Measurements from ENCODE around the gene VASH2. TPM values are rescaled to one million over a fixed set of nuclear protein-coding genes. Genes with fewer than 3 reads are reported as not detected.

Gene VASH2
- total and polyA plus RNA-seq, 2 donors (not counting 1 experiment from before 2014, with no cell fraction given) = 0.17 to 0.22 TPM

- Histone ChIP-seq H3K36me3 (ENCODE audit: control insufficient read depth, insufficient read depth, low read length) (no peaks in the 10 kb centered on the region), H3K4me1 (ENCODE audit: control insufficient read depth, extremely low read depth, insufficient read depth, low read length) (no peaks in the 10 kb centered on the region), H3K79me2 (ENCODE audit: control insufficient read depth, insufficient read depth, low read length) (no peaks in the 10 kb centered on the region), H2AFZ (ENCODE audit: low read length) (no peak overlapping the region), H4K20me1 (ENCODE audit: control insufficient read depth, extremely low read depth, insufficient read depth, low read length) (no peaks in the 10 kb centered on the region), H3K4me3 (replicated peaks in 1 of 4; ENCODE audit: control extremely low read depth in 1 of 4, insufficient read depth in 1 of 4, low read depth in 3 of 4, low read length in 4 of 4) (no peak overlapping the region), H3K9me3 (ENCODE audit: control insufficient read depth, insufficient read depth, low read depth, low read length) (no peaks in the 10 kb centered on the region), H3K9ac (ENCODE audit: insufficient read depth, low read length) (no peak overlapping the region), H3K27ac (ENCODE audit: insufficient read depth, low read length) (no peak overlapping the region), H3K4me2 (ENCODE audit: extremely low read depth, insufficient read depth, low read length) (no peak overlapping the region), H3K27me3 (ENCODE audit: control insufficient read depth, insufficient read depth, low read length) (no peaks in the 10 kb centered on the region)
- TF ChIP-seq EZH2 (IDR thresholded peaks at IDR 0.05; ENCODE audit: low read length, missing control alignments) (no peak), CTCF (conservative IDR thresholded peaks at IDR 0.05 in 1 of 2, IDR thresholded peaks at IDR 0.05 in 1 of 2; ENCODE audit: low read depth in 1 of 2, low read length in 2 of 2) (no peak)
- no peak for DNase-seq (ENCODE audit: low read depth in 2 of 2)
These were observed 82.3 kb downstream of the VASH2 start for GRCh38 chr1:213032651-213033050.

GRCh38 chr1:213034713-213035112, 84.4 kb downstream of the VASH2 start:
- H3K4me3 ChIP-seq (replicated peaks in 1 of 4; ENCODE audit: control extremely low read depth in 1 of 4, insufficient read depth in 1 of 4, low read depth in 3 of 4, low read length in 4 of 4) = no peak overlapping the region
- DNase-seq (ENCODE audit: low read depth in 2 of 2) = no peak
- TF ChIP-seq CTCF (conservative IDR thresholded peaks at IDR 0.05 in 1 of 2, IDR thresholded peaks at IDR 0.05 in 1 of 2; ENCODE audit: low read depth in 1 of 2, low read length in 2 of 2) = no peak
- TF ChIP-seq EZH2 (IDR thresholded peaks at IDR 0.05; ENCODE audit: low read length, missing control alignments) = no peak

GRCh38 chr1:213035573-213035972, 85.2 kb downstream of the VASH2 start:
- Histone ChIP-seq H3K79me2 (ENCODE audit: control insufficient read depth, insufficient read depth, low read length) (no peaks in the 10 kb centered on the region), H2AFZ (ENCODE audit: low read length) (no peak overlapping the region), H4K20me1 (ENCODE audit: control insufficient read depth, extremely low read depth, insufficient read depth, low read length) (no peaks in the 10 kb centered on the region), H3K4me3 (replicated peaks in 1 of 4; ENCODE audit: control extremely low read depth in 1 of 4, insufficient read depth in 1 of 4, low read depth in 3 of 4, low read length in 4 of 4) (no peak overlapping the region), H3K4me2 (ENCODE audit: extremely low read depth, insufficient read depth, low read length) (no peak overlapping the region), H3K27me3 (ENCODE audit: control insufficient read depth, insufficient read depth, low read length) (no peaks in the 10 kb centered on the region), H3K36me3 (ENCODE audit: control insufficient read depth, insufficient read depth, low read length) (no peaks in the 10 kb centered on the region), H3K9me3 (ENCODE audit: control insufficient read depth, insufficient read depth, low read depth, low read length) (no peaks in the 10 kb centered on the region), H3K4me1 (ENCODE audit: control insufficient read depth, extremely low read depth, insufficient read depth, low read length) (no peaks in the 10 kb centered on the region), H3K9ac (ENCODE audit: insufficient read depth, low read length) (no peak overlapping the region), H3K27ac (ENCODE audit: insufficient read depth, low read length) (no peak overlapping the region)
- TF ChIP-seq CTCF (conservative IDR thresholded peaks at IDR 0.05 in 1 of 2, IDR thresholded peaks at IDR 0.05 in 1 of 2; ENCODE audit: low read depth in 1 of 2, low read length in 2 of 2) (no peak), EZH2 (IDR thresholded peaks at IDR 0.05; ENCODE audit: low read length, missing control alignments) (no peak)
- no peak for DNase-seq (ENCODE audit: low read depth in 2 of 2)

More at GRCh38 chr1:213034713-213035112, 84.4 kb downstream of the VASH2 start:
- Histone ChIP-seq H4K20me1 (ENCODE audit: control insufficient read depth, extremely low read depth, insufficient read depth, low read length) (no peaks in the 10 kb centered on the region), H3K36me3 (ENCODE audit: control insufficient read depth, insufficient read depth, low read length) (no peaks in the 10 kb centered on the region), H3K27me3 (ENCODE audit: control insufficient read depth, insufficient read depth, low read length) (no peaks in the 10 kb centered on the region), H3K9me3 (ENCODE audit: control insufficient read depth, insufficient read depth, low read depth, low read length) (no peaks in the 10 kb centered on the region), H3K4me2 (ENCODE audit: extremely low read depth, insufficient read depth, low read length) (no peak overlapping the region), H3K9ac (ENCODE audit: insufficient read depth, low read length) (no peak overlapping the region), H3K79me2 (ENCODE audit: control insufficient read depth, insufficient read depth, low read length) (no peaks in the 10 kb centered on the region), H2AFZ (ENCODE audit: low read length) (no peak overlapping the region), H3K27ac (ENCODE audit: insufficient read depth, low read length) (no peak overlapping the region), H3K4me1 (ENCODE audit: control insufficient read depth, extremely low read depth, insufficient read depth, low read length) (no peaks in the 10 kb centered on the region)

Other genes with a start within 250 kb of the VASH2 start
- gene NSL1, start 158.8 kb upstream of the VASH2 start, total RNA-seq = 24.4 and 25.4 TPM in 2 replicates
- 21.4 and 27.4 TPM in 2 replicates for gene NSL1, start 158.8 kb upstream of the VASH2 start, polyA plus RNA-seq
- 15.4 and 22.5 TPM in 2 replicates for gene TATDN3, start 158.6 kb upstream of the VASH2 start, total RNA-seq
- 13.5 and 17.6 TPM in 2 replicates for gene TATDN3, start 158.6 kb upstream of the VASH2 start, polyA plus RNA-seq
- gene SPATA45, start 102.9 kb upstream of the VASH2 start, total RNA-seq = 0.51 and 0.83 TPM in 2 replicates
- 0.44 TPM in 1 of 2 replicates, not detected in the other for gene SPATA45, start 102.9 kb upstream of the VASH2 start, polyA plus RNA-seq
- gene FLVCR1, start 92.3 kb upstream of the VASH2 start, total RNA-seq = 6.4 and 7.3 TPM in 2 replicates
- 2.5 and 2.9 TPM in 2 replicates for gene FLVCR1, start 92.3 kb upstream of the VASH2 start, polyA plus RNA-seq
- gene ANGEL2, start 65.3 kb downstream of the VASH2 start, total RNA-seq = 46.7 and 71.5 TPM in 2 replicates
- 21.1 and 23.2 TPM in 2 replicates for gene ANGEL2, start 65.3 kb downstream of the VASH2 start, polyA plus RNA-seq
- gene RPS6KC1, start 100.7 kb downstream of the VASH2 start, total RNA-seq = 27.7 and 33.5 TPM in 2 replicates
- gene RPS6KC1, start 100.7 kb downstream of the VASH2 start, polyA plus RNA-seq = 14.1 and 20.9 TPM in 2 replicates

Data from fibroblast of lung (primary cell).